GM21390 (cell line): ENCODE data around the gene CSTA.
"Not testable (repeated sequence)": the region's sequence is repeated elsewhere in the genome, so short reads cannot be mapped to it uniquely, and the experiment has no call there.

Experiments used
- ATAC-seq: cut with Tn5 transposase; IDR thresholded peaks from one replicate; pipeline ENCODE4 v1.9.1; 2021; ENCODE audit not compliant: unreplicated experiment

CSTA gene

DNA sequence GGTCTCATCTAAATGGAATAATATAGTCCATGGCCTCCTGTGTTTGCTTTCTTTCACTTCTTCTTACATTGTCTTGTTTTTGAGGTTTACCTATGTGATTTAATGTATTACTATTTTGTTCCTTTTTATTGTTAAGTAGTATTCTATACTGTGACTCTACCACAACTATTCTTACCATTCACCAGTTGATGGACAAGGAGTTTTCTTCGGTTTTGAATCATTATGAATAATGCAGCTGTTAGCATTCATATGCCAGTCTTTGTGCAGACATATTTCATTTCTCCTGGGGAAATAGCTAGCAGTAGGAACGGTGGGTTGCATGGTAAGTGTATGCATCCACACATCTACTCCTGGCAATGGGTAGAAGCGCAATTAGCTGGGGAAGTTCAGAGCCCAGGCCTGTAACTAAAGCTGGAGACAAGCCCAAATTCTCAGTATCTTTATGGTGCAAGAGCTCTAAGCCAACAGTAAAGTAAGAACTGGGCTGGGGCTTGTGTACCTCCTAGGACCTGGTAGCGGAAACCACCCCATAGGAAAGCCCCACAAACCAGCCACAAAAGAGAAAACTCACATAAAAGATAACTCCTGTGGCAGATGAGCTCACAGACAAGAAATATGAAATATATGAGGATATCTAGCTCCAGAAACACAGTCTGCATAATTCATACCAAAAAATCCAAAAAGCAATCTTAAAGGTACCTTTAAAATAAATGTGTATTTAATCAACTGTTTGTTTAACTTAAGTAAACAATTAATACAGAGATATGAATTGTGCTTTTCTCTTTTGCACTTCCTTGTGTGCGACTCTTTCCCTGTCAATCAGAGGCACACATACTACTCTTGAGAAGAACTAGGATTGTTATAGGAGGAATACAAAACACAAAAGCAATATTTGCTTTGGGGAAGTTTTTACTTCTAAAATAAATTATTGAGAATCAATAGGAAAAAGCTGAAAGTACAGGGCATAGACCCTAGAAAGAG is 2.7 kb upstream of the CSTA start:
- ATAC-seq = no peak

DNA sequence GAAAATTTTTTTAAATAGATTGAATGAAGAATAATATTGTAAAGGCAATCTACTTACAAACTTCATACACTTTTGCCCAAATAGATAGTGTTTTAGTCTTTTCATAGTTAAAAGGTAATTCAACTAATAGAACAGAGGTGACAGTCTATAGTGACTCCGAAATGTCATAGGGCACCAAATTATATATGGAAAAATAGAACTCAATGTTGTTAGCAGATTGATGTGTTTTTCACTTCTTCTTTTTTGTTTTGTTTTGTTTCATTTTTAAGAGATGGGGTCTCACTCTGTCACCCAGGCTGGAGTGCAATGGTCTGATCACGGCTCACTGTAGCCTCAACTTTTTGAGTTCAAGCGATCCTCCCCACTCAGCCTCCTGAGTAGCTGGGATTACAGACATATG is 721 bp downstream of the CSTA start:
- no peak for ATAC-seq

DNA sequence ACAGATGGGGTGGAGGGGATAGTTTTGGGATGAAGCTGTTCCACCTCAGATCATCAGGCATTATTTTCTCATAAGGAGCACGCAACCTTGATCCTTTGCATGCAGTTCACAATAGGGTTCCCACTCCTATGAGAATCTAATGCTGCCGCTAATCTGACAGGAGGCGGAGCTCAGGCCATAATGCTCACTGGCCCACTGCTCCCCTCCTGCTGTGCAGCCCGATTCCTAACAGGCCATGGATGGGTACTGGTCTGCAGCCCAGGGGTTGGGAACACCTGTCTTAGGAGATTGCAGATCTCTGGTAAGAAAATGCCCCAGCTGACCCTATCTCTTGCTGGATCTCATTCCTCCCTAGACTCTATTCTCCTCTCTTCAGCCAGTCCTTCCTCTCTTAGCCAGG is 6.8 kb downstream of the CSTA start:
- ATAC-seq = no peak

DNA sequence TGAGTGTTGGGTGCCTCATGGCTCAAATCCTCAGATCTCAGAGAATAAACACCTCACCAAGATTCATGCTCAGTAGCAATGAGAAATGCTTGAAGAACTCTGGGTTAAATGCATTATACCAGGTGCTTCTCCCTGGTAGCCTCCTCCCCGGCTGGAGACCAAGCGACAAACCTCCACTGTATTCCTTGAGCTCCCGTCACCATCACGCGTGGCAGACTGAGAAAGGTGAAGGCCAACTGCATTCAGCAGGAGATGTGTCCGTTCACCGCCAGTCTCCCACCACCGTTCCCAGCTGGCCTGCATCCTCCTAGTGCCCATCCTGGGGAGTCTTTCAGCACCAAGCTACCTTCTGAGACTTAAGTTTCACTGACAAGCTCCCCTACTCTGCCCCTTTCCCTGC is 7.5 kb downstream of the CSTA start:
- no peak for ATAC-seq

DNA sequence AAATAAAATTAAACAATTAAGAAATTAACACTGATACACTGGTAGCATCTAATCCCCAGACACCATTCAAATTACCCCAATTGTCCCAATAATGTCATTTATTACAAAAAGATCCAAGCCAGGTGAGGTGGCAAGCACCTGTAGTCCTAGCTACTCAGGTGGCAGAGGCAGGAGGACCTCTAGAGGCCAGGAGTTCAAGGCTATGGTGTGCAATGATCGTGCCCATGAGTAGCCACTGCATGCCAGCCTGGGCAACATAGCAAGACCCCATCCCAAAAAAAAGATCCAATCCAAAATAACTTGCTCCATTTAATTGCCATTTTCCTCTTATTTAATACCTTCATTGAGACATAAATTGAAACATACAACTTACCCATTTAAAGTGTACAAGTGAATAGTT is 17.8 kb downstream of the CSTA start:
- no peak for ATAC-seq

DNA sequence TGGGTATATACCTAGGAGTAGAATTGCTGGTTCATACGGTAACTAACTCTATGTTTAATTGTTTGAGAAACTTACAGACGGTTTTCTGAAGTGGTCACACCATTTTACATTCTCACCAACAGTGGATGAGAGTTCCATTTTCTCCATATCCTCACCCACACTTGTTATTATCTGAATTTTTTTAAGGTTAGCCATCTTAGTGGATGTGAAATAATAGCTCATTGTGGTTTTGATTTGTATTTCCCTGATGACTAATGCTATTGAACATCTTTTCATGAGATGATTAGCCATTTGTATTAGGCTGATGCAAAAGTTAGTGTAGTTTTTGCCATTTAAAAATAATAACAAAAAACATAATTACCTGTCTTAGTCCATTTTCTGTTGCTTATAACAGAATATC is 18.6 kb downstream of the CSTA start:
- ATAC-seq = no peak

DNA sequence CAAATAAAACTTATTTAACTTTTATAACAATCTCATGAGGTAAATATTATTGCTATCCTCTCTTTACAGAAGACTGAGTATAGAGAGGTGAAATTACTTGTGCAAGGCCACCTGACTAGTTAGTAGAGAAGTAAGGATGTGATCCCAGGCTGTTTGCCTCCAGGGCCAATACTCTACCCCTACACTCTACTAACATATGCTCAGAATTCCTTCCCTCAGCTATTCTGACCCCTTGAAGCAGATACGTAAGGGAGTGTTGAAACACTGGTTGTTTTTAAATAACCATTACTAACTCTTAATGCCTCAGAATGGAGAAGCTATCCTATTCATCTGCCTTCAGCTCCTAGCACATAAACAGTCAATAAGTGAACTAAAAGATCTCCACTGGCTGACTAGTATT is 24.1 kb downstream of the CSTA start:
- no peak for ATAC-seq

DNA sequence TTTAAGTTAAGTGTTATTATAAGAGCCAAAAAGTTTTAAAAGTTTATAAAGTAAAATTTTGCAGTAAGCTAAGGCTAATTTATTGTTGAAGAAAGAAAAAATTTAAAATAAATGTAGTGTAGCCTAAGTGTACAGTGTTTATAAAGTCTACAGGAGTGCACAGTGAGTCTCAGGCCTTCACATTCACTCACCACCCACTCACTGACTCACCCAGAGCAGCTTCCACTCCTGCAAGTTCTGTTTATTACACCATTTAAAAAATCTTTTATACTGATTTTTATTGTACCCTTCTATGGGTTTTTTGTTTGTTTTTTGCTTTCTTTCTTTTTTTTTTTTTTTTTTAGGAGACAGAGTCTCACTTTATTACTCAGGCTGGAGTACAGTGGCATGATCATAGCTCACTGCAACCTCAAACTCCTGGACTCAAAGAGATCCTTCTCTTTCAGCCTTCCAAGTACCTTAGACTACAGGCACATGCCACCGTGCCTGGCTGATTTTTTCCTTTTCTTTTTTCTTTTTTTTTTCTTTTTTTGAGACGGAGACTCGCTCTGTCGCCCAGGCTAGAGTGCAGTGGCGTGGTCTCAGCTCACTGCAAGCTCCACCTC is 25.9 kb downstream of the CSTA start:
- no peak for ATAC-seq

DNA sequence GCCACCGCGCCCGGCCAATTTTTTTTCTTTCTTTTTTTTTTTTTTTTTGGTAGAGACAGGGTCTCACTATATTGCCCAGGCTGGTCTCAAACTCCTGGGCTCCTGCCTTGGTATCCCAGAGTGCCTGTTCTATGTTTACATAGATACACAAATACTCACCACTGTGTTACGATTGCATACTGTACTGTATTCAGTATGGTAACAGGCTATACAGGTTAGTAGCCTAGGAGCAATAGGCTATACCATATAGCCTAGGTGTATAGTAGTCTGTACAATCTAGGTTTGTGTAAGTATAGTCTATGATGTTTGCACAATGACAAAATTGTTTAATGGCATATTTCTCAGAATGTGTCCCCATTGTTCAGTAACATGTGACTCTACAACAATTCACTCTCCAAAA is 26.6 kb downstream of the CSTA start:
- no peak for ATAC-seq

DNA sequence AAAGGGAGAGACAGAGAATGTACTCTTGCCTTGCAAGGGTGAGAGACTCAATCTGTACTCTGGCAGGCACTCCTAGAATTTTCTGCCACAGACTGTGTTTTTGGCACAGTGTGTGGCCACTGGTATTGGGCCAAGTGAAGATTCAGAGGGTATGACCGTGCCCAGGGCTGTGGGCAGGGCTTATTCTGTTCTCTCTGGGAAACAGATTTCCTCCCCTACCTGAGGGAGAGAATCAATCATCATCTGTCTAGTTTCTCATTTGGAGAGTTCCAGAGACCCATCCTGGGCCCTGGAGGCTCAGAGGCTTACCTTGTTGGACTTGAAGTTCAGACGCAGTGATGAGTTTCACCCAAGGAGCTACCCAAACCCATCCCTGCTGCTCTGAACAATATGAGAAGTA is 28.2 kb downstream of the CSTA start:
- ATAC-seq = no peak

DNA sequence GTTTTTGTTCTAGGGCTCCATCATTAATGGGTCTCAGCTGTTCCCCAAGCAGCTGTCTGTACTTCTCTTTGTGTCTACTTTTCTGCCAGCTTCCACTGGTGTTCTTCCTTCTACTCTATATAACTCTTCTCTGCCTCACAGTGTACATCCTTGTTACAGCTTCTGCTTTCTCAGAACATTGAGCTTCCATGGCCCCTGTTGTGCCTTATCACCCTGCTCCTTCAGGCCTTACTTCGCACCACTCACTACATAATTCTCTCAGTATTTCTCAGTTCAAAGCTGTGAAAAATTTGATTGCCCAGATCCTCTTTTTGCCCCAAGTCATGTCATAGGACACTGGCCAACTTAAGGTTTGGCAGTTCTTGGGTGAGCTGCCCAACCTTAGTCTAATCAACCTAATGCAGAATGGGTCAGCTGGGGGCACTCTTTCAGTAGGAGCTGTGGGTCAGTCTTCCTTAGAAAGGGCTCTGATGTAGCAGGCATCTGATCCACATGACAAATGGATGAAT is 28.9 kb downstream of the CSTA start:
- ATAC-seq = no peak

DNA sequence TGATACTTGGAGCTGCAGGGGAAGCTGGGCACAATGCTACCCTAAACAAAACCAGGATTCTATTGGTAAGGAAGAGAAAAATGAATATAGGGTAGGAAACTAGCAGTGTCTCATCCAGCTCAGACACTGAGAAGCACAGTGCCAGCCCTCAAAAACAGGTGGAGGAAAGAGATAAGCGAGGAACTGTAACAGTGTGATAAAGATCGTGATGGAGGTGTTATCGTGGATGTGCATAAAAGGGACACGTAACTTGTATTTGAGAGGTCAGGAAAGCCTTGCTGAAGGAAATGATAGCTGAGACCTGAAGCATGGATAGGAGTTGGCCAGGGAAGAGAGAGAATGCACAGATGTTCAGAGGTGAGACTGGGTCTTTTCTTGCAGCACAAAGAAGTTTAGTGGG is 30.6 kb downstream of the CSTA start:
- ATAC-seq = no peak

DNA sequence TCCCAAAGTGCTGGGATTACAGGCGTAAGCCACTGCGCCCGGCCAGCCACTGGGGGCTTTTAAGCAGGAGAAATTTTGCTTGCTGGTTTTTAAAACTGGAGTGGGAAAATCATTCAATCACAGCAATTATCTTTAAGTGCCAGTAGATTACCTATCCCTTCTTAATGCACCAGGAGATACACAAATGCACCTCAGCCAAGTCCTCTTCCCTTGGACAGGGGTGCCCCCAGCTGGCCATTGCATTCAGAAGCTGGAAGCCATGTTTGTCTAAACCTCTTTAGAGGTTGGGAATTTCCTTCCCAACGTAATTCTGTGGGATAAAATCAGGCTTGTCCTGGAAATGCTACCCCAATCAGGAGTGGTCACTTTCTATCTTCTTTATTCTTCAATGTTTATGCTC is 31.4 kb downstream of the CSTA start:
- no peak for ATAC-seq

DNA sequence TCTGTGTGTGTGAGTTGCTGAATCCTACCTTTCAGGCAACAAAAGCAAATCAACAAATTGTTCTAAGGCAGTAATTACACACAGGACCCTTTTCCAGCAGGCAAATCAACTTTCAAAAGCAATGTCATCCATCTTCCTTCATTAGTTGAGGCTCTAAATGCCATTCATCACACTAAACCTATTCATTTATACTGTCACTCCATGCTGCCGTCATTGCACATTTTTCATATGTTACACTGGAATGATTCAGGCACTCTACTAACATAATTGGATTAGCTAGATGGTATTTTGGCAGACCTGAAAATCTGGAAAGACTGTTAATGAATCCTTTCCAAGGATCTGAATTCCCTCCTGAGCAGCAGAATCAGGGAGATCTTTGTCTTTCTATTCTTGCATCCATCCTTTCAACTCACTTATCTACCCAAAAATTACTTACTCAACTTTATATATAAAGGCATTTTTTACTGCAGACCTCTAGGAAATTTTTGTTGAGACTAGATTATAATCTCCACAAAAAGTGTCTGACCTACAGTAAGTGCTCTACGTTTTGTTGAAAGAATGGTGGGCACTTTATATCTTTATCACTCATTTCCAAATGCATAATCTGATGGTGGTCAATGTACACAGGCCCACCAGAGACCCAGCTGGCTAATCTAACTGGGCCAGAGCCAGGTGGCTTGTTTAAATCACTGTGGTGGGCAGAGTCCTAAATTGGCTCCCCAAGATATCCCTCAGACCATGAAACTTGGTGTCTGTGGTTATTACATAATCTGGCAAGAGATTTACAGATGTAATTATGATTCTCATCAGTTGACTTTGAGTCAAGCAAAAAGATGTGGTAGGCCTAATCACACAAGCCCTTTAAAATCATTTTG is 33.0 kb downstream of the CSTA start:
- no peak for ATAC-seq

DNA sequence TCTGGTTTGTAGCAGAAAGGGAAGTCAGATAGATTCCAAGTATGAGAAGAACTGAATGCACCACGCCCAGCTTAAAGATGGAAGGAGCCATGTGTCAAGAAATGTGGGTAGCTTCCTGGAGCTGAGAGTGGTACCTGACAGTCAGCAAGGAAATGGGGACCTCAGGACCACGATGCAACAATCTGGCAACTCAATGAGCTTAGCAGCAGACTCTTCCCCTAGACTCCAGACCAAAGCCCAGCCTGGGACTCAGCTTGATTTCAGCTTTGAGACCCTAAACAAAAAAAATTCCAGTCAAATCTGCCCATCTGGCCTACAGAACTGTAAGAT is 33.6 kb downstream of the CSTA start:
- ATAC-seq = no peak

DNA sequence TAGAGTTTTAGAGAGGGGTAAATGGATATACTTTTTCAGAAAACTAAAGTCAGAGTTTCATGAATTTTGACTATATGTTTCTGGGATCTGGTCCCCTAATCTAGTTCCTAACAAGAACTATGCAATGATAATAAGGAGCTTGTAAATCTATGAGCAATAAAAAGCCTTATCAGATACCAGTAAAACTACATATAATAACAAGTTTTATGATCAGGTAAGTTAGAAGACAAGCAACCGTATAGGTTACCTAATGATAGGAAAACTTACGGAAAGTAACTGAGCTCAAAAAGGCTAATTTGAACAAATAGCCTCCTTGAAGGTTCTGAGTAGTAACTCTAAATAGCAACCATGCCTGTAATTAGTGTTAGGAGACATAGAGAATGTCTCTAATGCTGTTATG is 37.0 kb downstream of the CSTA start:
- no peak for ATAC-seq

DNA sequence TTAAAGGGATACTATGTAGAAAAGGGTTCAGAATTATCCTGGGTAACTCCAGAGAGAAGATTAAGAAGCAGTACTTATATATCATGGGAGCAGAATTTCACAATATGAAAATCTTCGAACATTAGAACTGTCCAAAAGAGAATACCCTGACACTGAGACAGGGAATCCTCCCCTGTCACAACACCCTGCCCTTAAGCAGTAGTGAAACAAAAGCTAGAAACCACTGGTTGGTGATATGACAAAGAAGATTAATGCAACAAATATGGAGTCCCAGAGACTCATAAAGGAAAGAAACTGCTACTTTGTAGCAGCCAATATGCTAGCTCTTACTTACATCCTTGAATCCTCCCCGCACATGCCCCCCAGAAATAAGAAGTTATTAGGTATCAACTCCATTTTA is 39.4 kb downstream of the CSTA start:
- no peak for ATAC-seq

DNA sequence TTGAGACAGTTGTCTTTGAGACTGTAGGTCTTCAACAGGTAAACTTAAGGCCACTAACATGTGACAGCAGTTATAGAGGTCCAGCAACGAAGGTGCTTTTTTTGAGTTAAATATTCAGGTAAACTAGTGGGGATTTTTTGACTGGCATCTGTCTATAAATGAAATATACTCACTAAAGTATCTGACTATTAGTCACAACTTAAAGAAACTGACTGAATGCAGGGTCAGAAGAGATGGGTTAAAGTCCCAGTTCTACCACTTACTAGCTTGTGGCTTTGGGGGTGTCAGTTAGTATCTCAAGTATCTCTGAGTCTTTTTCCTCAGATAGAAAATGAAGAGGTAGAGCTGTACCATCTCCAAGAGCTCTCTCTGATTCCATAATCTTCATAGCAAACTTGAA is 40.0 kb downstream of the CSTA start:
- ATAC-seq = no peak

DNA sequence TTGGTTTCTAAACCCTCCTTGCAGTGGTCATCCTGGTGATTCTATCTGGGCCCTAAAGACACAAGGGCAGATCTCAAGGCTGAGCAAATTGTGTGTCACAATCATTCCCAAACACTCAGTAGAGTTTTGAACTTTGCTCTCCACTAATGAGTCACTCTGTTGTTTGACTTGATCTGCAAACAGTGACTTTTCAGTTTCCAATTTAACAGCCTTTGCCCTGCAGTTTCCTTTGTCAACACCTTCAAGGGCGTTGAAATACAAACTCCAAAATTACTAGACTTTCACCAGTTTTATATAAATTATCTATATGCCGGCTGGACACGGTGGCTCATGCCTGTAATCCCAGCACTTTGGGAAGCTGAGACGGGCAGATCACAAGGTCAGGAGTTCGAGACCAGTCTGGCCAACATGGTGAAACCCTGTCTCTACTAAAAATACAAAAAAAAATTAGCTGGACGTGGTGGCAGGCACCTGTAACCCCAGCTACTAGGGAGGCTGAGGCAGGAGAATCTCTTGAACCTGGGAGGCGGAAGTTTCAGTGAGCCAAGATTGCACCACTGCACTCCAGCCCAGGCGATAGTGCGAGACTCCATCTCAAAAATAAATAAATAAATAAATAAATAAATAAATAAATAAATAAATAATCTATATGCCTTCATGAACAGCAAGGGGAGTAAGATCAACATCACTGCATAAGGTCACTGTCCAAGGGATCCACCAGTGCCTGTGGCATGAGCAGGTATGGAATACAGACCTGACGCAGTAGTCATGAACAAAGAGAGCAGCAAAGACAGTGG is 40.7 kb downstream of the CSTA start:
- not testable (repeated sequence) for ATAC-seq

DNA sequence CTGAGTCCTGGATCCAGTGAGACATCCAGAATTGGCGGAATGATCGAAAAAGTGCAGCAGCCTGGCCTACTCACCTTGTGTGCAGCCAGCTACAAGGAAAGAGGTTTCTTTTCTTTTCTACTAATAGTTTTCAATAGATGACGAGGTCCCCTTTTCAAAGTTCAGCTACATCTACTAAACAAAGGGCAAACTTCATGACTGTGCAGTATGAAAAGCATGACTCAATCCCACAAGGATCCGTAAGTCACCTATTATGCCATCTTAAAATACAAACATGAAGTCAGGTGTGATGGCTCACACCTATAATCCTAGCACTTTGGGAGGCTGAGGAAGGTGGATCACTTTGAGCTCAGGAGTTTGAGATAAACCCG is 41.3 kb downstream of the CSTA start:
- ATAC-seq = no peak

DNA sequence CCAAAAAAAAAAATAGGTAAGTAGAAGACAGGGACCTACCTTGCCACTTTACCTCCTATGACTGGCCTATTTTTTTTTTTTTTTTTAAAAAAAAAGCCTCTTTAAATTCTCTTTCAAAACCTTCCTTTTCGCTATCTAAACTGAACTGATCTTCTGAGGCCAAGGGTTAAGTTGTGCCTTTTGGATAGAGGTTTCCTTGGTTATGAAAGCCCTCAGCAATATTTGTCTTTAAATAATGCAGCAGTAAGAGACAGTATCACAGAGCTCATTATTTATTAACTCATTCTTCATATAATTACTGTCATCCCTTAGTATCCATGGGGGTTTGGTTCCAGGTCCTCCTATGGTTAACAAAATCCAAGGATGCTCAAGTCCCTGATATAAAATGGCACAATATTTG is 49.0 kb downstream of the CSTA start:
- no peak for ATAC-seq
